Esophagus squamous epithelium (tissue), 4 donors: ENCODE data around the gene KCND2.

Experiments
- CTCF ChIP-seq, 6 experiments: fragments of 450-650 bp in 4 of 6; fragments of 200-600 bp in 2 of 6; sonication (generic) in 2 of 6; IDR thresholded peaks; one replicate each; pipeline ENCODE4 v1.5.1; 2016 to 2019; ENCODE audit warnings: antibody characterized with exemption in 6 of 6, mild to moderate bottlenecking in 4 of 6, moderate library complexity in 4 of 6
- POLR2A ChIP-seq, 4 donors: fragments of 450-650 bp; IDR thresholded peaks; one replicate each; pipeline ENCODE4 v1.6.1; 2017; ENCODE audit warnings: antibody characterized with exemption in 4 of 4, mild to moderate bottlenecking in 4 of 4, moderate library complexity in 3 of 4

- no peak for TF ChIP-seq CTCF (IDR thresholded peaks at IDR 0.05)
- no peak for TF ChIP-seq POLR2A (IDR thresholded peaks at IDR 0.05)
Measured at GRCh38 chr7:120775755-120776154, 502.8 kb downstream of the KCND2 start.
